Panc1 (cell line): ENCODE results near the gene MYL3. TPM values are rescaled to one million over a fixed set of nuclear protein-coding genes. Genes with fewer than 3 reads are reported as not detected.

Experiments
- ATAC-seq: fragments of 200-7000 bp; cut with Tn5 transposase; 2 replicates; pipeline ENCODE4 v1.9.1; 2020; ENCODE audit warnings: mild to moderate bottlenecking, moderate library complexity
- BruUV-seq: library from RNA; stranded (reverse); fragments of 400-500 nt; replicated peaks from 2 replicates; lab custom pipeline; 2021; lab: Mats Ljungman, UMichigan
- CTCF ChIA-PET: fragments of 300-600 bp; sonication (Branson Sonifier 250); formaldehyde crosslinking; loops from one replicate; lab custom pipeline; 2022; ENCODE audit warnings: antibody characterized with exemption; lab: Charles Lee
- POLR2A ChIA-PET: fragments of 300-600 bp; sonication (Branson Sonifier 250); formaldehyde crosslinking; loops from one replicate; lab custom pipeline; 2022; ENCODE audit warnings: antibody characterized with exemption; lab: Charles Lee
- DNase-seq: peaks from one replicate; pipeline ENCODE4 v3.0.0-alpha.2; 2010; ENCODE audit warnings: low read depth, low spot score
- H3K27ac ChIP-seq: 2 replicates; pipeline ENCODE4 v1.5.1; 2011; ENCODE audit warnings: mild to moderate bottlenecking, low read length, inconsistent platforms
- H3K27me3 ChIP-seq: fragments of 200-500 bp; sonication (Bioruptor generic); 2 replicates; pipeline ENCODE4 v1.6.0; 2014; ENCODE audit warnings: low read length, inconsistent platforms; ENCODE audit not compliant: control insufficient read depth, insufficient read depth
- H3K36me3 ChIP-seq: fragments of 200-500 bp; sonication (Bioruptor generic); 2 replicates; pipeline ENCODE4 v1.5.1; 2014; ENCODE audit warnings: inconsistent platforms, mild to moderate bottlenecking, low read length, moderate library complexity; ENCODE audit not compliant: control insufficient read depth, insufficient read depth
- H3K4me1 ChIP-seq: 2 replicates; pipeline ENCODE4 v1.5.1; 2011; ENCODE audit warnings: inconsistent platforms, mild to moderate bottlenecking, low read length, moderate library complexity; ENCODE audit not compliant: control insufficient read depth, insufficient read depth
- H3K4me3 ChIP-seq, 2 experiments: 2 replicates each; pipeline ENCODE4 v1.5.1; 2011 to 2012; ENCODE audit warnings: low read depth in 2 of 2, low read length in 2 of 2, mild to moderate bottlenecking in 2 of 2, inconsistent platforms in 1 of 2, moderate library complexity in 1 of 2
- H3K9me3 ChIP-seq: fragments of 200-500 bp; sonication (Bioruptor generic); 2 replicates; pipeline ENCODE4 v1.5.1; 2014; ENCODE audit warnings: low read depth, mild to moderate bottlenecking, inconsistent platforms, low read length, moderate library complexity; ENCODE audit not compliant: control insufficient read depth, insufficient read depth
- POLR2AphosphoS5 ChIP-seq: IDR thresholded peaks from 2 replicates; pipeline ENCODE4 v1.6.1; 2012; ENCODE audit warnings: mild to moderate bottlenecking, low read depth, low read length, moderate library complexity
- SIN3A ChIP-seq: IDR thresholded peaks from 2 replicates; pipeline ENCODE4 v1.6.1; 2012; ENCODE audit warnings: low read depth, mild to moderate bottlenecking, low read length, moderate library complexity, borderline replicate concordance; ENCODE audit not compliant: insufficient read depth
- TCF7L2 ChIP-seq: IDR thresholded peaks from 2 replicates; pipeline ENCODE4 v1.6.1; 2011; ENCODE audit warnings: mild to moderate bottlenecking, low read depth, low read length, inconsistent platforms
- in situ Hi-C: cut with HindIII; loops from 2 replicates; pipeline ENCODE4 v1.10.0; 2016; ENCODE audit warnings: low sequenced_read_pairs, low pct_unique_long_range_greater_than_20kb
- intact Hi-C: fragments of 100-400 bp; cut with micrococcal nuclease; formaldehyde crosslinking; loops from one replicate; pipeline ENCODE4 v1.10.0; 2022; ENCODE audit not compliant: unreplicated experiment
- total RNA-seq: library from RNA; stranded (reverse); gene quantifications from one replicate; pipeline ENCODE4 v1.2.1, GENCODE V29; 2021; ENCODE audit not compliant: unreplicated experiment
- TF ChIP-seq, protein P1 (sequence below), 2 experiments: IDR thresholded peaks; 2 replicates each; pipeline ENCODE4 v1.6.1; 2011 to 2012; ENCODE audit warnings: low read depth in 2 of 2, control low read depth in 1 of 2, low read length in 1 of 2, mild to moderate bottlenecking in 1 of 2, moderate library complexity in 1 of 2; ENCODE audit not compliant: insufficient read depth in 1 of 2
- TF ChIP-seq, protein P2 (sequence below): fragments of 450-650 bp; IDR thresholded peaks from 2 replicates; pipeline ENCODE4 v1.5.1; 2017; ENCODE audit warnings: mild to moderate bottlenecking

MYL3 gene
- total RNA-seq, 1 experiment from 2014 or later: not detected

DNA sequence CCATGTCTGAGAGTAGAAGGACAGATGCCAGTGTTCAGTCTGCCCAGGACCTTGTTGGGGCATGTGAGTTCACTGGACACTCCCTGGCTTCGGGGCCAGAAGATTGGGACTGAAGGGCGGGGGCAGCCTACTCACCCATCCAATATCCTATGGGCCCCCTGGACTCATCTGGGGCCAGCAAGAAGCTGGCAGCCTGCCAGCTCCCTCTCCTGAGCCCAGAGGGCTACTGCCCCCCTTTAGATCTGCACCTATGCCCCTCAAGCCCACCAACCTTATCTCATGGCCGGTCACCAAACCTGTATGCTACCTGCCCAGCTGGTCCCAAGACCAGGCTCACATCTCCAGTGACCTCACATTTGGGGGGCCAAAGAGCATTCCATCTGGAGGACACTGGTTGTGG is 22.4 kb upstream of the MYL3 start:
- no peaks in the 10 kb centered on the region for H3K27me3 ChIP-seq
- POLR2A ChIA-PET: no interaction called here
- intact Hi-C loops: no loop called here
- DNase-seq (no peak), ATAC-seq (no peak)
- no peak overlapping the region for H3K4me3 ChIP-seq
- no peaks in the 10 kb centered on the region for H3K9me3 ChIP-seq
- in situ Hi-C loops: no loop called here
- TF ChIP-seq, protein P1, sequence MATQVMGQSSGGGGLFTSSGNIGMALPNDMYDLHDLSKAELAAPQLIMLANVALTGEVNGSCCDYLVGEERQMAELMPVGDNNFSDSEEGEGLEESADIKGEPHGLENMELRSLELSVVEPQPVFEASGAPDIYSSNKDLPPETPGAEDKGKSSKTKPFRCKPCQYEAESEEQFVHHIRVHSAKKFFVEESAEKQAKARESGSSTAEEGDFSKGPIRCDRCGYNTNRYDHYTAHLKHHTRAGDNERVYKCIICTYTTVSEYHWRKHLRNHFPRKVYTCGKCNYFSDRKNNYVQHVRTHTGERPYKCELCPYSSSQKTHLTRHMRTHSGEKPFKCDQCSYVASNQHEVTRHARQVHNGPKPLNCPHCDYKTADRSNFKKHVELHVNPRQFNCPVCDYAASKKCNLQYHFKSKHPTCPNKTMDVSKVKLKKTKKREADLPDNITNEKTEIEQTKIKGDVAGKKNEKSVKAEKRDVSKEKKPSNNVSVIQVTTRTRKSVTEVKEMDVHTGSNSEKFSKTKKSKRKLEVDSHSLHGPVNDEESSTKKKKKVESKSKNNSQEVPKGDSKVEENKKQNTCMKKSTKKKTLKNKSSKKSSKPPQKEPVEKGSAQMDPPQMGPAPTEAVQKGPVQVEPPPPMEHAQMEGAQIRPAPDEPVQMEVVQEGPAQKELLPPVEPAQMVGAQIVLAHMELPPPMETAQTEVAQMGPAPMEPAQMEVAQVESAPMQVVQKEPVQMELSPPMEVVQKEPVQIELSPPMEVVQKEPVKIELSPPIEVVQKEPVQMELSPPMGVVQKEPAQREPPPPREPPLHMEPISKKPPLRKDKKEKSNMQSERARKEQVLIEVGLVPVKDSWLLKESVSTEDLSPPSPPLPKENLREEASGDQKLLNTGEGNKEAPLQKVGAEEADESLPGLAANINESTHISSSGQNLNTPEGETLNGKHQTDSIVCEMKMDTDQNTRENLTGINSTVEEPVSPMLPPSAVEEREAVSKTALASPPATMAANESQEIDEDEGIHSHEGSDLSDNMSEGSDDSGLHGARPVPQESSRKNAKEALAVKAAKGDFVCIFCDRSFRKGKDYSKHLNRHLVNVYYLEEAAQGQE (IDR thresholded peaks at IDR 0.05; ENCODE audit: insufficient read depth in 1 of 2, low read depth in 2 of 2, low read length in 1 of 2): no peak
- no peak for TF ChIP-seq POLR2AphosphoS5
- no peak for TF ChIP-seq SIN3A
- no peak for TF ChIP-seq TCF7L2
- CTCF ChIA-PET: no interaction called here
- H3K4me1 ChIP-seq: no peaks in the 10 kb centered on the region
- no TSS peak for BruUV-seq
- no peak overlapping the region for H3K27ac ChIP-seq
- H3K36me3 ChIP-seq: no peaks in the 10 kb centered on the region

DNA sequence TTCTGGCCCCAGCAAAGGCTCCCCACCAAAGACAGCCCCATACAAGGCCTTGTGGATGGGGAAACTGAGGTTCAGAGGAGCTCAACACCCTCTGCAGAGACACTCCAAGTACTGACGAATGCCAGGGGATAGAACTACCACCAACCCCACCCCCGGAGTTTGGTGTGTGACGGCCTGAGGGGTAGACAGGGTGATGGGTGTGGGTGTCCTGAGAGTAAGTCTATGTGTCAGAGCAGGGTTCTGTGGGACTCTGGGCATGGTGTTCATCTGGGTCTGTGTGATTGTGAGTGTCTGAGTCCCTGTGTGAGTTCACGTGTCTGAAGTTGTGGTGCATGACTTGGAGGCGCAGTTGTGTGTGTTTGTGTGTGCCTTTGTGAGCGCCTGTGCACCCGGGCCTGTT is 21.7 kb upstream of the MYL3 start:
- Histone ChIP-seq H3K4me3 (no peak overlapping the region), H3K4me1 (no peaks in the 10 kb centered on the region), H3K9me3 (no peaks in the 10 kb centered on the region), H3K27me3 (no peaks in the 10 kb centered on the region), H3K27ac (no peak overlapping the region), H3K36me3 (no peaks in the 10 kb centered on the region)
- in situ Hi-C loops: no loop called here
- ATAC-seq (no peak), DNase-seq (no peak)
- intact Hi-C loops: no loop called here
- ChIA-PET POLR2A (no interaction called here), CTCF (no interaction called here)
- no peak for TF ChIP-seq TCF7L2
- TF ChIP-seq, protein P1 (IDR thresholded peaks at IDR 0.05; ENCODE audit: insufficient read depth in 1 of 2, low read depth in 2 of 2, low read length in 1 of 2): no peak
- TF ChIP-seq POLR2AphosphoS5: no peak
- TF ChIP-seq, protein P2, sequence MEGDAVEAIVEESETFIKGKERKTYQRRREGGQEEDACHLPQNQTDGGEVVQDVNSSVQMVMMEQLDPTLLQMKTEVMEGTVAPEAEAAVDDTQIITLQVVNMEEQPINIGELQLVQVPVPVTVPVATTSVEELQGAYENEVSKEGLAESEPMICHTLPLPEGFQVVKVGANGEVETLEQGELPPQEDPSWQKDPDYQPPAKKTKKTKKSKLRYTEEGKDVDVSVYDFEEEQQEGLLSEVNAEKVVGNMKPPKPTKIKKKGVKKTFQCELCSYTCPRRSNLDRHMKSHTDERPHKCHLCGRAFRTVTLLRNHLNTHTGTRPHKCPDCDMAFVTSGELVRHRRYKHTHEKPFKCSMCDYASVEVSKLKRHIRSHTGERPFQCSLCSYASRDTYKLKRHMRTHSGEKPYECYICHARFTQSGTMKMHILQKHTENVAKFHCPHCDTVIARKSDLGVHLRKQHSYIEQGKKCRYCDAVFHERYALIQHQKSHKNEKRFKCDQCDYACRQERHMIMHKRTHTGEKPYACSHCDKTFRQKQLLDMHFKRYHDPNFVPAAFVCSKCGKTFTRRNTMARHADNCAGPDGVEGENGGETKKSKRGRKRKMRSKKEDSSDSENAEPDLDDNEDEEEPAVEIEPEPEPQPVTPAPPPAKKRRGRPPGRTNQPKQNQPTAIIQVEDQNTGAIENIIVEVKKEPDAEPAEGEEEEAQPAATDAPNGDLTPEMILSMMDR: no peak
- no peak for TF ChIP-seq SIN3A
- no TSS peak for BruUV-seq
